SK-N-MC (cell line): Measurements from ENCODE around the gene PPP1R12C.

Experiments used
- DNase-seq: peaks from one replicate; pipeline ENCODE4 v3.0.0-alpha.2; 2011; ENCODE audit warnings: low read depth, low spot score
- H3K27ac ChIP-seq: fragments of 200-600 bp; sonication (generic); 2 replicates; pipeline ENCODE4 v1.5.1; 2016; ENCODE audit warnings: mixed run types
- H3K36me3 ChIP-seq: fragments of 200-600 bp; sonication (generic); 2 replicates; pipeline ENCODE4 v1.6.1; 2017; ENCODE audit warnings: antibody characterized with exemption, low read length, mixed read lengths; ENCODE audit not compliant: insufficient read depth
- H3K4me3 ChIP-seq: fragments of 200-600 bp; sonication (generic); 2 replicates; pipeline ENCODE4 v1.5.1; 2016
- H3K9ac ChIP-seq: fragments of 200-600 bp; sonication (generic); 2 replicates; pipeline ENCODE4 v1.8.0; 2017; ENCODE audit warnings: mixed run types, mixed read lengths; ENCODE audit not compliant: insufficient read length
- H3K9me3 ChIP-seq: fragments of 200-600 bp; sonication (generic); 2 replicates; pipeline ENCODE4 v1.6.1; 2017; ENCODE audit warnings: low read depth, mild to moderate bottlenecking, antibody characterized with exemption, low read length, moderate library complexity, mixed read lengths
- EZH2 ChIP-seq: fragments of 200-600 bp; sonication (generic); IDR thresholded peaks from one replicate; pipeline ENCODE4 v1.6.1; 2017; ENCODE audit warnings: antibody characterized with exemption
- FOXP2 ChIP-seq: optimal IDR thresholded peaks from 2 replicates; pipeline ENCODE3; 2011; ENCODE audit warnings: mild to moderate bottlenecking, moderate library complexity; ENCODE audit not compliant: insufficient read depth; ENCODE audit errors: extremely low read length, control extremely low read depth
- POLR2AphosphoS5 ChIP-seq: IDR thresholded peaks from 2 replicates; pipeline ENCODE4 v1.6.1; 2012; ENCODE audit warnings: mild to moderate bottlenecking, low read depth, low read length, borderline replicate concordance

PPP1R12C gene

GRCh38 chr19:55044286-55044685 is 73.2 kb downstream of the PPP1R12C start:
- H3K36me3 ChIP-seq = peaks cover 41% of the 10 kb centered on the region
- no peak overlapping the region for H3K4me3 ChIP-seq
- H3K27ac ChIP-seq = no peak overlapping the region
- DNase-seq = no peak
- TF ChIP-seq EZH2 = no peak
- TF ChIP-seq POLR2AphosphoS5 = no peak
- TF ChIP-seq FOXP2 = no peak
- no peak overlapping the region for H3K9ac ChIP-seq
- H3K9me3 ChIP-seq = no peaks in the 10 kb centered on the region

- DNase-seq = no peak
- H3K4me3 ChIP-seq = no peak overlapping the region
- no peaks in the 10 kb centered on the region for H3K9me3 ChIP-seq
- no peak overlapping the region for H3K9ac ChIP-seq
- H3K36me3 ChIP-seq = peaks cover 30% of the 10 kb centered on the region
- H3K27ac ChIP-seq = no peak overlapping the region
- TF ChIP-seq EZH2 (no peak), FOXP2 (no peak), POLR2AphosphoS5 (no peak)
Observed at GRCh38 chr19:55042688-55043087, 74.7 kb downstream of the PPP1R12C start.

GRCh38 chr19:55042344-55042678 is 75.1 kb downstream of the PPP1R12C start:
- Histone ChIP-seq H3K27ac (no peak overlapping the region), H3K36me3 (peaks cover 26% of the 10 kb centered on the region), H3K4me3 (no peak overlapping the region), H3K9me3 (no peaks in the 10 kb centered on the region), H3K9ac (no peak overlapping the region)
- TF ChIP-seq POLR2AphosphoS5 (no peak), EZH2 (no peak), FOXP2 (no peak)
- DNase-seq = no peak

DNA sequence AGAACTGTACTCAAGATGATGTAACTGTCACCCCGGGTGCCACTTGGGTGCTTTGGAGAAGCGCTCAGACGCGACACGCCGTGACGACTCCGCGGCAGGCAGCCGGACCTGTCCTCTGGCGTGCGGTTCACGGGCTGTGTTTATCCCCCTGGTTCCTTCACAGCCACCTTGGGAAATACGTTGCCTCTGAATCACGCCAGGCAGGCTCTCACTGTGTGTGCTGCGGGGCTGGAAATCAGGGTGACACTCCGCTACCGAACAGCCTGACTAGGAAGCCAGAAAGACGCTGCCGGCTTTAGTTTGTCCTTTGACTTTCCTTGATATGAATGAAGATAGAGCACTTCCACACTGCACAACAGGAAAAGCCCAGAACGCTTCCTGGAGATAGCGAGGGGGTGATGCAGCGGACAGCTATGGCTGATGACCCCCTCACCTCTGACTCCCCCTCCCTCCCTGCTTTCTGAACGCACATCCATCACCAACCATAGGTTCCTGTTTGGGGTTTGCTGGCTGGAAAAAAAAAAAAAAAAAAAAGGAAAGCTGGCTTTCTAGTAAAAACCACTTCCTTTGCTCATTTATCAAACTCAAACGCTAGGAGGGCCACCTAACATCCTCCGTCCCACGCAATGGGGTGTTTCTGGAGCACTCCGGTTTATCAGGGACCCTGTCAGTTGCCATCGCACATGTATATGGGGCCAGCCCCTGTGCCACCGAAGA is 75.7 kb downstream of the PPP1R12C start:
- no peak overlapping the region for H3K4me3 ChIP-seq
- H3K9me3 ChIP-seq = no peaks in the 10 kb centered on the region
- no peak overlapping the region for H3K27ac ChIP-seq
- H3K36me3 ChIP-seq = peaks cover 21% of the 10 kb centered on the region
- DNase-seq = no peak
- H3K9ac ChIP-seq = no peak overlapping the region
- no peak for TF ChIP-seq EZH2
- no peak for TF ChIP-seq POLR2AphosphoS5
- no peak for TF ChIP-seq FOXP2

DNA sequence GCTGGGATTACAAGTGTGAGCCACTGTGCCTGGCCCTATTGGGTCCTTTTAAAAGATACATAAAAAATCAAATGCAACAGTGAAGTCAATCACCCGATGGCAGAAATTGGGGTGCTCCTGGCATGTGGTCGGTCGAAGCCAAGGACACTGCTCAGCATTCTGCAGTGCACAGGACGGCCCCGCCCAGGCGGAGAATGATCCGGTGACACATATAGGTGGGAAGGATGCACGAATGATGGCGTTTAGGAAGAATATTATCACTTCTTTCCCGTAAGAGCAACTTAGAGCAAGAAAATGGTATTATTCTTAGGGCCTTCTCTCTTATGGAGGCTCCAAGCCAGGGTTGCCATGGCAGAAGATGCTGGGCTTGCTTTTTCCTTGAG is 76.2 kb downstream of the PPP1R12C start:
- no peak overlapping the region for H3K27ac ChIP-seq
- TF ChIP-seq POLR2AphosphoS5 (no peak), EZH2 (no peak), FOXP2 (no peak)
- no peaks in the 10 kb centered on the region for H3K9me3 ChIP-seq
- no peak overlapping the region for H3K4me3 ChIP-seq
- H3K9ac ChIP-seq = no peak overlapping the region
- no peak for DNase-seq
- H3K36me3 ChIP-seq = peaks cover 16% of the 10 kb centered on the region
